GM19023 (cell line): Measurements from ENCODE around the gene TXNL4A.

Experiments
- ATAC-seq: cut with Tn5 transposase; IDR thresholded peaks from one replicate; pipeline ENCODE4 v1.9.1; 2021; ENCODE audit warnings: mild to moderate bottlenecking, moderate library complexity; ENCODE audit not compliant: unreplicated experiment

Gene TXNL4A

DNA sequence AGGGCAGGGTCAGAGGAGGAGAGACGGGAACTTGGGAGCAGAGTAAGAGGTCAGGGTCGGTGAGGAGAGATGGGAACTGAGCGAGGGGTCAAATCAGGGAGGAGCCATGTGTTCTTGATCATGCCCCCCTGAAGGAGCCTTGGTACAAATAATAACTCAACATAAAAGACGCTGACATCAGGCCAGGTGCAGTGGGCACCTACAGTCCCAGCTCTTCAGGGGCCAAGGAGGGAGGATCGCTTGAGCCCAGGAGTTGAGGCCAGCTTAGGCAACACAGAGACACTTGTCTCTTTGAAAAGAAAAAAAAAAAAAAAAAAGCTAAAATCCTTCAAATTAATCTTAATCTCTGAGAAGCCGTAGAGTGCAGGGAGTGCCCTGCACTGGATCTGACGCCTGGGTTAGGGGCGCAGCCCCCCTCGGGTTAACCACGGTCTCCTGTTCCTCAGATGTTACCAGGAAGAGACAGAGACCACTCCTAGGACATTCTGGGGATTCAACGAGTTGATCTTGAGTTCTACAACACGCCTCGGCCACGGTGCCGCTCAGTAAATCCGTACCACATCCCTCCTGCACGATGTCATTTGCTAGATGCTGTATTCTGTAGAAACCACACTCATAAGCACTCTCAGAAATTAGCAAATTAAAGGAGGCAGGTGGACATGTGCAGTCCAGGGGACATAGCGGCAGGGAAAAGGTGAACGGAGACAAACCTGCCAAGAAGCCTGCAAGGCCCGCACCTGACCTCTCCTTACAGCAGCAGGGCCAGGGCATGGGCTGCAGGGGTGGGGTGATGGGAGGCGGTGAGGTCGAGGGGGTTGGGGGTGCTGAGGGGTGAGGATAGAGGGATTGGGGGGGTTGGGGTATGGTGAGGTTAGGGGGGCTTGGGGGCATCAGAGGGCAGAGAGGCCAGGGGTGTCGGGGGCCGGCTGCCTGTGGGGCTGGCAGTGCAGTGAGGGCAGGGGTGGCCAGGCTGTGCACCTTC is 66.1 kb downstream of the TXNL4A start:
- ATAC-seq = no peak
